ENCODE results near the gene MIPEP.
"Not testable (repeated sequence)": the region's sequence is repeated elsewhere in the genome, so short reads cannot be mapped to it uniquely, and the experiment has no call there.

- not testable (repeated sequence) for TF ChIP-seq POLR2A (IDR thresholded peaks at IDR 0.05; ENCODE audit: low read length); GATA1 (IDR thresholded peaks at IDR 0.05; ENCODE audit: low read depth, low read length)
Measured at GRCh38 chr13:23746141-23746540, 143.1 kb downstream of the MIPEP start.

Data from erythroblast (primary cell).